A673 (cell line): Measurements from ENCODE around the gene TFF2. TPM values are rescaled to one million over a fixed set of nuclear protein-coding genes. Genes with fewer than 3 reads are reported as not detected.

Source experiments
- BruUV-seq: library from RNA; stranded (reverse); fragments of 400-500 nt; replicated peaks from 2 replicates; lab custom pipeline; 2021; lab: Mats Ljungman, UMichigan
- CTCF ChIA-PET: fragments of 300-600 bp; sonication (Branson Sonifier 250); formaldehyde crosslinking; loops from one replicate; lab custom pipeline; 2022; ENCODE audit warnings: antibody characterized with exemption; lab: Charles Lee
- POLR2A ChIA-PET: fragments of 300-600 bp; sonication (Branson Sonifier 250); formaldehyde crosslinking; loops from one replicate; lab custom pipeline; 2022; ENCODE audit warnings: antibody characterized with exemption; ENCODE audit not compliant: low non-redundant PET; lab: Charles Lee
- DNase-seq: peaks from one replicate; pipeline ENCODE4 v3.0.0-alpha.2; 2015; ENCODE audit warnings: low spot score
- H3K27ac ChIP-seq: fragments of 200-600 bp; sonication (generic); 2 replicates; pipeline ENCODE4 v1.5.1; 2016; ENCODE audit warnings: mixed run types, low read depth, mild to moderate bottlenecking, mixed read lengths, antibody characterized with exemption, low read length; ENCODE audit not compliant: poor library complexity, severe bottlenecking
- H3K27me3 ChIP-seq: fragments of 200-600 bp; sonication (generic); replicated peaks from 2 replicates; pipeline ENCODE4 v1.6.1; 2017; ENCODE audit warnings: mixed run types, low read depth, mild to moderate bottlenecking, mixed read lengths, antibody characterized with exemption, low read length; ENCODE audit not compliant: insufficient read depth, poor library complexity
- H3K36me3 ChIP-seq: fragments of 200-600 bp; sonication (generic); 2 replicates; pipeline ENCODE4 v1.6.1; 2016; ENCODE audit warnings: mixed run types, mild to moderate bottlenecking, mixed read lengths, antibody characterized with exemption, low read length; ENCODE audit not compliant: insufficient read depth, poor library complexity, severe bottlenecking
- H3K4me1 ChIP-seq: fragments of 200-600 bp; sonication (generic); 2 replicates; pipeline ENCODE4 v1.6.1; 2017; ENCODE audit warnings: mixed run types, mild to moderate bottlenecking, mixed read lengths, antibody characterized with exemption, low read length; ENCODE audit not compliant: insufficient read depth, poor library complexity, severe bottlenecking
- H3K4me3 ChIP-seq: fragments of 200-600 bp; sonication (generic); 2 replicates; pipeline ENCODE4 v1.5.1; 2016; ENCODE audit warnings: low read depth, mixed run types, mild to moderate bottlenecking, mixed read lengths, low read length; ENCODE audit not compliant: poor library complexity, severe bottlenecking
- H3K9me3 ChIP-seq: fragments of 200-600 bp; sonication (generic); 2 replicates; pipeline ENCODE4 v1.6.1; 2016; ENCODE audit warnings: mixed run types, low read depth, mild to moderate bottlenecking, mixed read lengths, antibody characterized with exemption, low read length; ENCODE audit not compliant: poor library complexity, severe bottlenecking
- EZH2 ChIP-seq: fragments of 200-600 bp; sonication (generic); IDR thresholded peaks from 2 replicates; pipeline ENCODE4 v1.6.1; 2017; ENCODE audit warnings: borderline replicate concordance, low read depth, mild to moderate bottlenecking, mixed read lengths, antibody characterized with exemption, low read length; ENCODE audit not compliant: poor library complexity, severe bottlenecking
- intact Hi-C: fragments of 100-400 bp; cut with micrococcal nuclease; formaldehyde crosslinking; loops from one replicate; pipeline ENCODE4 v1.10.0; 2022; ENCODE audit not compliant: unreplicated experiment
- total RNA-seq: library from RNA; stranded (reverse); gene quantifications from 2 replicates; pipeline ENCODE4 v1.2.3, GENCODE V29; 2021
- TF ChIP-seq, protein P1 (sequence below): fragments of 300-800, 200-600 bp; sonication (generic); conservative IDR thresholded peaks from 2 replicates; pipeline ENCODE4 v1.5.1; 2017; ENCODE audit warnings: low read depth, mild to moderate bottlenecking, antibody characterized with exemption, low read length, moderate library complexity, mixed read lengths

The TFF2 gene
- total RNA-seq, 1 experiment from 2014 or later: not detected

DNA sequence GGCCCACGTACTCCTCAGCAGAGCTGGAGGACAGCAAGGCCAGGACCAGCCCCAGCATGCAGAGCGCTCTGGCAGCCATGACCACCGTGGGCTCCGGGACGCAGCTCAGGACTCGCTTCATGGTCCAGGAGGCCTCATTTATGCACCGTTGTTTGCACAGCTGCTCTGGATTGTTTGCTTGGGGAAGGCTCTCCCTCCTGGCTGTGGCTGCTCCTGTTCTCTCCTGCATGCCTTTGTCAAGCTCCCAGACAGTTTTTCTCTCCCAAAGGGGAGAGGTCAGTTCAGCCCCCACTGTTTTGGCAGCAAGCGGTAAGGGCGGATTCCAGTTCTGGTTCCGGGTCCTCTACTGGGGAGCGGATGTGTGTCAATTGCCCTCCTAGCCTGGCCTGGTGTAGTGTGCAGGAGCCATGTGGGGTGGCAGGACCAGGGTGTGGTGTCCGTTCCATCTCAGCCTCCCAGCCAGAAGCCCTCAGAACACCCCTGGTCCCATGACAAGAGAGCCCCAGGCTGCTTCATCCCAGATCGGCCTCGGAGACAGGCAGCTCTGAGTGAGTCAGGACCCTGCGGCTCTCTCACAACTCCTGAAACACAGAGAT, 35.4 kb downstream of the TFF2 start, which contains the start of gene TFF3:
TFF3 (minus strand) TSS at position 114 of the 596 bp plus-strand sequence; CDS start at position 79, 35 bp downstream.
- TF ChIP-seq, protein P1, sequence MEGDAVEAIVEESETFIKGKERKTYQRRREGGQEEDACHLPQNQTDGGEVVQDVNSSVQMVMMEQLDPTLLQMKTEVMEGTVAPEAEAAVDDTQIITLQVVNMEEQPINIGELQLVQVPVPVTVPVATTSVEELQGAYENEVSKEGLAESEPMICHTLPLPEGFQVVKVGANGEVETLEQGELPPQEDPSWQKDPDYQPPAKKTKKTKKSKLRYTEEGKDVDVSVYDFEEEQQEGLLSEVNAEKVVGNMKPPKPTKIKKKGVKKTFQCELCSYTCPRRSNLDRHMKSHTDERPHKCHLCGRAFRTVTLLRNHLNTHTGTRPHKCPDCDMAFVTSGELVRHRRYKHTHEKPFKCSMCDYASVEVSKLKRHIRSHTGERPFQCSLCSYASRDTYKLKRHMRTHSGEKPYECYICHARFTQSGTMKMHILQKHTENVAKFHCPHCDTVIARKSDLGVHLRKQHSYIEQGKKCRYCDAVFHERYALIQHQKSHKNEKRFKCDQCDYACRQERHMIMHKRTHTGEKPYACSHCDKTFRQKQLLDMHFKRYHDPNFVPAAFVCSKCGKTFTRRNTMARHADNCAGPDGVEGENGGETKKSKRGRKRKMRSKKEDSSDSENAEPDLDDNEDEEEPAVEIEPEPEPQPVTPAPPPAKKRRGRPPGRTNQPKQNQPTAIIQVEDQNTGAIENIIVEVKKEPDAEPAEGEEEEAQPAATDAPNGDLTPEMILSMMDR: no peak
- no peak for TF ChIP-seq EZH2
- CTCF ChIA-PET: no interaction called here
- DNase-seq: no peak
- Histone ChIP-seq H3K4me1 (no peaks in the 10 kb centered on the region), H3K4me3 (no peak within 1 kb of the TSS), H3K9me3 (no peaks in the 10 kb centered on the region), H3K27me3 (no peaks in the 10 kb centered on the region), H3K36me3 (no peaks in the 10 kb centered on the region), H3K27ac (no peak within 1 kb of the TSS)
- BruUV-seq: no TSS peak
- POLR2A ChIA-PET: no interaction called here
- intact Hi-C loops: no loop called here

DNA sequence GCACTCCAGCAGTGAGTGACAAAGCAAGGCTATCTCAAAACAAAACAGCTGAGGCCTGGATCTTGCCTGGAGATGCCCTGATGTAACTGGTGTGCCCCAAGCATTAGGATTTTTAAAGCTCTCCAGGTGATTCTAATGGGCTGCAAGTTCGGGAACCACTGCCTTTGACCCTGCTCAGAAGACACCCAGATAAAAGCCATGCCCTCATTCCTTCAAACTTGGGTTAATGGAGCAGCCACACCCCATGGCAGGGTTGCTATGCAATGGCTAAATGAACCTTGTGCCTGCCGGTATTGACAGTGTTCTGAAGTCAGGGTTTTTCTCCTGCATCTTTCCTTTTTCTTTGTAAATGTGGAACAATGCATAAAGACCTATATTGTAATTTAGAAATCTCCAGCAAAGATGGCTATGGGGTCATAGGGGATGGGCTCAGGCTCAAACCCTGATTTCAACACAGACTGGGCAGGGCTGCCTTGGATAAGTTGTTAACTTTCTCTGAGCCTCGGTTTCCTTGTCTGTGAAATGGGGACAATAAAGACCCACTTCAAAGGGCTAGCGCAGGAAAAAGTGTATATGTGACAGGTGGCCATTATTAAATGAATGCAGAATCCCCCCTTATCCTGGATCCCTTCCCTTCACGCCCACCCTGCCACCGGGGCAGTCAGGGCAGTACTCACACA, 36.0 kb downstream of the TFF2 start:
- BruUV-seq: no TSS peak
- DNase-seq: no peak
- ChIA-PET POLR2A (no interaction called here), CTCF (no interaction called here)
- Histone ChIP-seq H3K27me3 (no peaks in the 10 kb centered on the region), H3K4me3 (no peak overlapping the region), H3K27ac (no peak overlapping the region), H3K4me1 (no peaks in the 10 kb centered on the region), H3K36me3 (no peaks in the 10 kb centered on the region), H3K9me3 (no peaks in the 10 kb centered on the region)
- intact Hi-C loops: no loop called here
- TF ChIP-seq EZH2: no peak
- TF ChIP-seq, protein P1: no peak

DNA sequence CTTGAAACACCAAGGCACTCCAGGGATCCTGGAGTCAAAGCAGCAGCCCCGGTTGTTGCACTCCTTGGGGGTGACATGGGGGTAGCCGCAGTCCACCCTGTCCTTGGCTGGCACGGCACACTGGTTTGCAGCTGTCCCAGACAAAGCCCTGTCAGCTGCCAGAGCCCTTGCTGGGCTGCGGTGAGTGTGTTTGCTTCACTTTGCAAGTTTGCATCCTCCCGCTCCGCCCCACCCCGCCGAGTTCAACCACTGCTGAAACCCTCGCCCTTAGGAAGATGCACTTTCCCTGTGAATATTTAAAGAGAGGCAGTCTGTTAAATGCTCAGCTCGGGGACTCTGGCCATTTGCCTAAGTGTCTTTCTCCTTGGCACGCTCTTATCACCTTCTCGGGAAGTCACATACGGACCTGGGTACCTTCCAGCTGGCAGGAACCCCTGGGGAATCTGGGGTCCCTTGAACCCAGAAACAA, 37.3 kb downstream of the TFF2 start:
- no TSS peak for BruUV-seq
- no peak for DNase-seq
- no peaks in the 10 kb centered on the region for H3K36me3 ChIP-seq
- no peaks in the 10 kb centered on the region for H3K4me1 ChIP-seq
- CTCF ChIA-PET: no interaction called here
- no peaks in the 10 kb centered on the region for H3K9me3 ChIP-seq
- no peak overlapping the region for H3K4me3 ChIP-seq
- TF ChIP-seq EZH2: no peak
- TF ChIP-seq, protein P1: no peak
- no peaks in the 10 kb centered on the region for H3K27me3 ChIP-seq
- no peak overlapping the region for H3K27ac ChIP-seq
- intact Hi-C loops: no loop called here
- POLR2A ChIA-PET: no interaction called here
